GM12892 (cell line): ENCODE data around the gene FXYD7.

Source experiments
- POLR2A ChIP-seq: IDR thresholded peaks from 2 replicates; pipeline ENCODE4 v1.6.1; 2011; ENCODE audit warnings: low read depth, low read length, control low read depth
- TAF1 ChIP-seq: IDR thresholded peaks from 2 replicates; pipeline ENCODE4 v1.6.1; 2011; ENCODE audit warnings: low read depth, mild to moderate bottlenecking, control low read depth, low read length, borderline replicate concordance

DNA sequence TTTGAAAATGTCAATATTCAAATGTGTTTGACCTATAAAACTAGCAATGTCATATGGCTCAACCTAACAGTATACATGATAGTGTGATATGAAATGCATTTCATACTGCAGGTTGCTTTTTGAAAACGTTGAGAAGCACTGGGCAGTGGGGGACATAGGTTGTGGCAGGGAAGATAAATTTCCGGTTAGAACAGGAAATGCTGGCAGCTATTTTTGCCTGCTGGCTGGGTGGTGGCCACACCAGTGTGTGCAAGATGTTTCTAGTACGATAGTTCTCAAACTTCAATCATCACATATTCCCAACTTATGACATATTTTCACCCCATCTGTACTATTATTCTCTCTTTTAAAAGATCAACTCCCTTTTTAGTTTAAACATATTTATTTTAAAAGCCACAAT lies 28.7 kb downstream of the FXYD7 start:
- TF ChIP-seq POLR2A (no peak), TAF1 (no peak)
